HG03064 (cell line): Measurements from ENCODE around the gene SEMA3D.

Source experiments
- ATAC-seq: cut with Tn5 transposase; IDR thresholded peaks from one replicate; pipeline ENCODE4 v1.9.1; 2021; ENCODE audit warnings: low read depth; ENCODE audit not compliant: unreplicated experiment

The SEMA3D gene

DNA sequence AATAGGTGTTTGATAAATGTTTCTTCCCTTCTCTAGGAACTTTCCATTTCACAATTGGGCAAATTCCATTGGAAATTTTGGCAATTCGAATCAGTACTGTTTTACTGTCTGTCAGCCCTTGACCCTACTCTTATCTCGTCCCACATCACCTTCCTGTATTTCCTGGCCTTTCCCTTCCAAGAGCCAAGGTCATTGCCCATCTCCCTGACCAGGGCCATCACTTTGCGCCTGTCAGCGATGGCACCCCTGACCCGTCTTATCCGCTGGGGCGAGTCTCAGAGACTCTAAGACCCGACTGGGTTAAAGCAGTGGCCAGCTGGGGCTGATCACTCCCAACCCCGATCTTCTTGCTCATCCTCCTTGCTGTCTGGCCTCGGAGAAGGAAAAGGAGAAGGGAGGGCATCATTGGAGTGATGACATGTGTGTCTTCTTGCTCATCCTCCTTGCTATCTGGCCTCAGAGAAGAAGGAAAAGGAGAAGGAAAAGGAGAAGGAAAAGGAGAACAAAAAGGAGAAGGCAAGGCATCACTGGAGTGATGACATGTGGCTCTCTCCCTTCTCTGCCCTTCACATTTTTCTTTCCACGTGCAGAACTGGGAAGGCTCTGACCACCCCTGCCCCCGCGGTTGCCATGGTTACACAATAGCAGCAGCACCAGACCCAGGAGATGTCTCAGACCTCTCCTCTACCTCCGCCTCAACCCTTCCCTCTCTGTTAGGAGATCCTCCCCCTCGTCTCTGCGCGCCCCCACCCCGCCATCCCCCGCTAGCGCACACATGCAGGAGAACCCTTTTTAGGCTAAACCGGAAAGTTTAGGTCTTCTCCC is 2.0 kb downstream of the SEMA3D start:
- ATAC-seq = no peak

DNA sequence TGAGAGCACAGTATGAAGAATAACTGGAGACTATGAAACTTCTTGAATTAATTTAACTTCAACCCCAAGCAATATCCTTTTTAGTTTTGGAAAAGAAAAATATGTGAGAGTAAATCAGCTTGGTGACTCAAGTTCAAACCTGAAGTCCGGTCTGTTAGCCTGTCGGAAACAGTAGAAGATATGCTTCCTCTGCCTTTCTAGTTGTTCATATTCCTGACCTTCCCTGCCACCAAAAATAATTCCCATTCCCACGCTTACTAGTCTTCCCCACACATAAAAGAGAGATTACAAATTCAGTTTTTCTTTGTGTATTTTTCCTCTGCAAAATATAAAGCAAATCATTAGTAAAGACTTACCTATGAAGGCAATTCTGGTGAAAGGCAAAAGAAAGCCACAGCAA is 3.6 kb downstream of the SEMA3D start:
- no peak for ATAC-seq

DNA sequence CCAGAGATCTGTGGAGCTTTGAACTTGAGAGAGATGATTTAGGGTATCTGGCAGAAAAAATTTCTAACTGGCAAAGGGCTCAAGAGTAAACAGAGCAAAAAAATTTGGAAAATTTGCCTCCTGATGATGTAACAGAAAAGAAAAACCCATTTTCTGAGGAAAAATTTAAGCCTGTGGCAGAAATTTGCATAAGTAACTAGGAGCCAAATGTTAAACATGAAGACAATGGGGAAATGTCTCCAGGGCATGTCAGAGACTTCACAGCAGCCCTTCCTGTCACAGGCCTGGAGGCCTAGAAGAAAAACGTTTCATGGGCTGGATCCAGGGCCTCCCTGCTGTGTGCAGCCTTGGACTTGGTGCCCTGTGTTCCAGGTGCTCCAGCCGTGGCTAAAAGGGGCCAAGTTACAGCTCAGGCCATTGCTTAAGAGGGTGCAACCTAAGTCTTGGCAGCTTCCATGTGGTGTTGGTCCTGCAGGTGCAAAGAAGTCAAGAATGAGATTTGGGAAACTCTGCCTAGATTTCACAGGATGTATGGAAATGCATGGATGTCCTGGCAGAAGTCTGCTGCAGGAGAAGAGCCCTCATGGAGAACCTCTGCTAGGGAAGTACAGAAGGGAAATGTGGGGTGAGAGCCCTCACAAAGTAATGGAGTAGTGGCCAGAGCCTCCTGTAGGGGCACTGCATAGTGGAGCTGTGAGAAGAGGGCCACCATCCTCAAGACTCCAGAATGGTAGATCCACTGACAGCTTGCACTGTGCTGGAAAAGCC is 8.1 kb downstream of the SEMA3D start:
- ATAC-seq = no peak

DNA sequence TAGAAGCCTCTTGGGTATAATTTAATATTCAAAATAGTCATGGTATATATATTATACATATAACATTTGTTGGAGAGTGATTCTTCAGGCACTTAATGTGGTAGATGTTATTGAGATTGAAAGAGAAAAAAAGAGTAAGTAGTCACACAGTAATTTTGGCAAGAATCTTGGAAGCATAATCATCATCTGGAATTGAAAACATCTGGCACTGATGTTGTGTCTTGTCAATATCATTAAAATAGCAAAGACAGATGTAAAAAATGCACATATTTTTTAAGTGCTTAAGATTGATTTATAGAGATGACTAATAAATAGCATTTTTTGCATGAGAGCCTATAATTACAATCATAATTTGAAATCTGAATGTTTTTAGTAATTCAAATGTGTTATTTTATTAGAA is 9.5 kb downstream of the SEMA3D start:
- no peak for ATAC-seq

DNA sequence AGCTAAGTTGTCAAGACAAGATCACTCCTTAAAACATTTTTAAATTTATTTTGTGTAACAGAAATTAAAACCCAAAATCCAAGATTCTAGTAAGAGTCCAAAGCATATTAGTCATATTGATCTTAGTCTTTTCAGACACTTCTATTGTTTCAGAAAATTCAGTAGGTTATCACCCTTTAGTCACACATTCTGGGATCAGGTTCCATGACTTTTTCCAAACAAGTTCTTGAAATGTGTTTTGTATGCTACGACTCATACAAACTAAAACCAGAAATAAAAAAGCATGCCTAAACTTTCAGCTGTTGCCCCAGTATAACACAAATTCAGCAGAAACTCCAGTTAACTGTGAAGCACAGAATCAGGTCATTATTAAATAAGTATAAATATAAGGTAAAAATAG is 10.7 kb downstream of the SEMA3D start:
- no peak for ATAC-seq

DNA sequence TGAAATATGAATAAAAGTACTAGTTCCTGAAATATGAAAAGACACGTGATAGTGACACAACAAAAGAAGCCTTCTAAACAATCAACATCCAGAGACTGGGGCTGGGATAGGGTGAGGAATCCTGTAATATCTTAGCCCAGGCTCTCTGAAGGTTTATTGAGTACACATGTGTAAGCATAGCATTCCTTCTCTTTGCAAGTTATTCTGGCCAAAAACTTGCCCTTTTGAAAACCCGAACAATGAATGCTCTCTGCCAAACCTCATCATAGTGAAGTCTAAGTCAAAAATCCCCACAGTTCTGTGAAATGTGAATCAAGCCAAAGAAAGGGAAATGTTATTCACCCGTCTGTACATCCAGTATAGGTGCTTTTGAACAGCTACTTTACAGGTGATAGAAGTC is 11.6 kb downstream of the SEMA3D start:
- no peak for ATAC-seq

DNA sequence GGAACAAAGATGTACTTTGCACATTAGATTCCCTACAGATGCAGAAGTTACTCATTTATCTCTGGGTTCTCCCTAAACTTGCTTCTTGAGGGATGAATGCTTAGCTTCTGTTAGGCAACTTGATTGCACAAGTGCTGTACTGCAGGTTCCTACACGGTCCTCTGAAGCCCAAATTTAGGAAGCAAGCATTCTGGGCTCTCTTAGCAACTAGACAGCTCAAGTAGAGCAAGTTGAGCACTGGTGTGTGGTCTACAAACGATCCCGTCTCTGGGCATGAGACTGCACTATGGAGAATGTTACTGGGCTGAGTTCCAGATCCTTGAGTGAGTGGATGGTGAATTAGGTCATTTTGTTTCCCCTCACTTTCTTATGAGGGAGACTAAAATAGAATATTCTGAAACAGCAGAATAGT is 14.3 kb downstream of the SEMA3D start:
- no peak for ATAC-seq

DNA sequence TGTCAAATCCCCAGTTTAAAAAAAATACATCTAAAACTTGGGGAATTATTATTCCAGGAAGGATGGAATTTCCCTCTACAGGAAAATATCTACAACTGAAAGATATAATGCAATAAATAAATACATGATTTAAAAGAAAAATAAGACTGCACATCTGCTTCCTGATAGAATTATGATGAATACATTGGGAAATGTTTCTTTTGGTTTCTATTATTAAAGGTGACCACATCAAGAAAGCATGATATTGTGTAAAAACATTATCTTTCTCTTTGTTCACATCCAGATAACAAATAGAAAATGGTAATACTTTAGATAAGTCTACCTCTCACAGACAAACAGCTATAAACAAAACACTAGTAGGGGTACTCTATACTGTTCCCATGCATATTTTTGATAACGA is 19.2 kb downstream of the SEMA3D start:
- ATAC-seq = no peak

DNA sequence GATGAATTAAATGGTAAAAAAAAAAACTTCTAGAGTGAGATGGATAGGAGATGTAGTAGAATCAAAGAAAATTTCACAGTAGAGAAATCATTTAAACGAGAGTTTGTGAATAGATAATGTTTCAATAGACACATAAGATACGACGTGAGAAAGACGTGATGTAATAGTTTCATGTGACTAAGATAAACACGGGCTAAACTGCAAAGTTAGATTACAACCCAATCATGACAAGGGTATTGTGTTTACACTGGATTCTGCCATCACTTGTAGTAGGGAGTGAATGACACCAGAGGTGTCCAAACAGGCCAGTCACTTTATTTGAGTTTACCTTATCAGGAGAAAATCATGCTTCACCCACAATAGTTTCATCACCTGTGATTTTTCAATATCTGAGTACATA is 21.6 kb downstream of the SEMA3D start:
- ATAC-seq = no peak

DNA sequence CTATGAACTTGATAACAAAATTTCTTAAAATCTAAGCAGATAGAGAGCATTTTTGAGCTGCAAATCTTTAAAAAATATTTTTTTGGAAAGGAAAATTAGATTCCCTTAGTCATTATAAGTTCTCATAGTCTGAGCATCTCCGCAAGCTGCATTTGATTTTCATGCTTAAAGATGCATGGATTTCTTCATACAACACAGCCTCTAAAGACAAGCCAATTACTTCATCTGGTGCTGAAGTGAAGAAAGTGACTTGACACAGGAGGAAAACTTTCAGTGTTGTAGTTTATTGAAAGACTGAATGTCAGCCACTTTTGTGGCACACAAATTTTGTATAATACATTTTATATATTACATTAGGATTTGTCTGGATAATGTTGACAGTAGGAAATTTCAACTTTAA is 22.5 kb downstream of the SEMA3D start:
- no peak for ATAC-seq

DNA sequence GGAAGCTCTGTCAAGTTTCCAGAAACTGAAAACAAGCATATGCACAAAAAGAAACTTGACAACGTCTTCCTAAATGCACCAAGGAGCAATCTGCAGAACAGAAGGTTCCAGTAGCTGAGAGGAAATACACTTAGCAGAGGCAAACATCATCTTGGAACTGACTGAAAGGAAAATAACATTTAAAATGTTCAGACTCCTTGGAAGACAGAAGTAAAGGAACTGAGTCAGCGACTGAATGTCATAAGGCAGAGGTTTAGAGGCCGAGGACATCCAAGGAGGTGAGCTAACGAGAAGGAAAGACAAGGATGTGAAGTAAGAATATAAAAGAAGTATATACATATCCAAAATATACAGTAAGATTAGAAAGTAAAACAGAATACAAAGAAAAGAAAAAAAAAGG is 24.1 kb downstream of the SEMA3D start:
- no peak for ATAC-seq

DNA sequence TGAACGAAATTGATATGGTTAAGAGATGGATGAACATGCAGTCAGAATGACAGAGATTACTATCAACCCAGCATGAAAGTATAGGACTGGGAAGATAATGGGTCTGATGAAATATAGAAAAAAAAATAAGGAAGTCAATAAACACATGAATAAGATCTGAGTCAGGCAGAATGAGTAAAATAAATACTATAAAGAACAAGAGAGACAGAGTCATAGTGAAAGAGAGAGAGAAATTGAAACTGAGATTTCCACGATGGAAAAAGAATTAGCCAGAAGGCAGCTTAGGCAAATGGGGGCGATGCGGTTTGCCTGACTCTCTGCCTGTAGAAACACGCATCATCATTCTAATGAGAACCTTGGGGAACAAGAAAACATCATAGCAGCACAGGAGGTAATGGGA is 26.6 kb downstream of the SEMA3D start:
- ATAC-seq = no peak

DNA sequence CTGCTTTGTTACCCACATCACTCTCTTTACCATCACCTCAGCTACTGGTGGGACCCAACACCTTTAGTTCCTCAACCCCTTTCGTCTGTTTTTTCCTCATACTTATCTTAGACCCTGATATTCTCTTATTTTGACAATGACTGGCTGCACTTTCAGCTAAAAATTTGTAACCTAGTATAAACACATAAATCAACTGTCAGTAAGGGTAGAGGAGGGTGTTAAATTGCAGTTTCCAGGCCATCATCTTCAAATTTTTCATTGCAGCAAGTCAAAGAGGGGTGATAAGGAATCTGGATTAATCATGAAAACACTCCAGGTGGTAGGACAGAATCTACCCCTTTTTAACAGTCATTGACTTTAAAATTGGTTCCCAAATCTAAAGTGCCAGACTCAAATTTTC is 27.9 kb downstream of the SEMA3D start:
- ATAC-seq = no peak

DNA sequence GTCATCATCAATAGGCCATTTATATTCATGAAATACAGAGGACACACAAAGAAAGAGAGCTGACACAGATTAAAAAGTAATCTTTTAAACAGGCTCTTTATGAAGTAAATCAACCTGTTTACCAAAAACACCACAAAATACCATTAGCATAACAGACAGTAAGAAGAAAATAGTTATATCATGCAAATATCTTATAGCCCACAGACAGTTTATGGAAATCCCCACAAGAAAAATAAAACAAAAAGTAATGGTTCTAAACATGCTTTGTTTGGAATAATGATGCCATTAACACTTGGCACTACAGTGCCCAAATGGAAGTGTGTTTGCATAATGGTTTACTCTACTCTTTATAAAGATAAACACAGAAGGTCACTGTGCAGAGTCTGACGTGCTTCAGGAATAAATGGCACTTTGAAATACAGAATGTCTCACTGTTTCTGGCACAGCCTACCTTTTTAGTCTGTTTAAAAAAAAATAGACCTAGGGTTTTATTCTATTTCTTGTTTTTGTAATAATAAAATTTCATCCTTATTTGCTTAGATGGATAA is 30.1 kb downstream of the SEMA3D start:
- no peak for ATAC-seq

DNA sequence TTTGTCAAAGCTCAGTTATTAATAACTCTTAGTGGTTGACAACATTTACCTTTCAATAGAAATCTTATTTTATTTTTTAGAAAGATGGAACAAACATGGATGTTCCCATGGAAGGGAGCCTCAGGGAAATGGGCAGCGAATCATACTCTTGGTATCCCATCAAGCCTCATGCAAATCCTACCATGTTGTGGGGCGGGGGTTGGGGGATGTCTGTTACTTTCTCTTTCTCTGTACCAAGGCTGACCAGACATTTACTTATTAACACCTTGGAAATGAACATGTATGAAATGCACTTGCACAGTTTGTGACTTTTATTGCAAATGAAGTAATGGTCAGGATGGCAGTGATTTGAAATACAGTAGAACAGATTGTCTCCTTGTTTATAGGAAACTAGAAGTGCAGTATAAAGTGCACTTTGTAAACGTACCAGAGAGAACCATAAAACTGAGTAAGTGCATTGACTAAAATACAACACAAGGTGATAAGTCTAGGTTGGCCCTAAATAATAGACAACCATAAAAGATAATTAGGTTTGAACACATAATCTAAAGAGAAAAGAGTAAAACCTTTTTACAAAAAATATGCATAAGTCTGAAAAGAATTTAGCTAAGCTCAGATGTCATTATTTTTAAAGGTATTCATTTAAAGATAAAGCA is 32.4 kb downstream of the SEMA3D start:
- no peak for ATAC-seq

DNA sequence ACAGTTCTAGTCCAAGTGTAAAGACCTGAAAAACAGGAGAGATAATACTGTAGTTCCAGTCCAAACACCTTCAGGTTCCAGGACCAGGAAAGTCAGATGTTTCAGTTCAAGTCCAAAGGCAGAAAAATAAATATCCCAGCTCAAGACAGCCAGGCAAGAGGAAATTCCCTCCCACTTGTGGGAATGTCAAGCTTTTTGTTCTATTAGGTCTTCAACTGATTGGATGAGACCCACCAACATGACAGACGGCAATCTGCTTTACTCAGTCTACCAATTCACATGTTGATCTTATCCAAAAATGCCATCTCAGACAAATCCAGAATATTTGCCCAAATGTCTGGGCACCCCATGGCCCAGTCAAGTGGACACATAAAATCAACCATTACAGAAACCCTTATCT is 33.1 kb downstream of the SEMA3D start:
- ATAC-seq = no peak

DNA sequence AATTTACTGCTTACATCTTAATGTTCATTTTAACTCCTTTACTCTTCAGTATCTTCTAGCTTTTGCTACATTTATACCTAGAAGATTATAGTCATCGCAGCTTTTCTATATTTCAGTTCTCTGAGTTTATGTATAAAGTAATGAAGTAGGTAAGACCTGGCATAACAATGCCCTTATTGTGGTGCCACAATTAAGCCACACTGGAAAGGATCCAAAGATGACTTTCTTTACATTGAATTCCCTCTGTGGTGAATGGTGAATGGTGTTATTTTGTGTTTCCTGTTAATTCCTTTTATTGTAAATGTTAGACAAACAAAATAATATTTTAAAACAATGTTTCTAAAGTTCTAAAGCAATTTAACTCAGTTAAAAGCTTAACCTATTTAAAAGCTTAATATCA is 36.2 kb downstream of the SEMA3D start:
- no peak for ATAC-seq

DNA sequence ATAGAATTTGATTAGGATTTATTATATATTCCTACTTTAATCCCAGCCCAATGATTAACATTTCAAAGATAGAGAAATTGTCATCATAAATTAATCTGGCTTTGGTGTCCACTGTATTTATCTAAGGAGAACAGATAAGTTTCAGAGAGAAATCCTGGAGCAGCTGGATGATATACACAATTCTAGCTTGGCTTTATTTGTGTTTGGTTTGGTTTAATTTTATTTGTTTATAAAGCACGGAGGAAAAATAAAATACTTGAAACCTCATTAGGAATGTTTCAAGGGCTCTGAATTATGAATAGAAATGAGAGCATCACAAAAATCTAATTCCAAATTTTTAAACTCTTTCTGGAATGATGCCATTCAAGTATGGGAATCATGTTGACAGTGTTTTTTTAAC is 42.1 kb downstream of the SEMA3D start:
- no peak for ATAC-seq

DNA sequence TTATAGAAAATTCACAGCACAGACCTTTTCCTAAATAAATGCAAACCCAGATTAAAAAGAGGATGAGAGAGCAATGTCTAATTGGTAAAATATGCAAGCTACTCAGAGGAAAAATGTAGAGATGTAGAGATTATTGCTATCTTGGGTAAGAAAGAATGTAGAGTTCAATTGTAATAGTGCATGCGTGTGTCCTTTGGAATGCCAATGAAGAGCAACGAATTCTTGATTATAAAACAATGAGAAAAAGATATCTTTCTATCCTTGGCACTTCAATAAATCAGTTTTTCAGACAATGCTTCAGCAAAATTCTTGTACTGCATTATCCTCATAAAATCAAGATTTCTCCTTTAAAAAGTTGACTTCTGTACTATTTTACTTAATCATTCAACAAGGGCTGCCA is 50.9 kb downstream of the SEMA3D start:
- no peak for ATAC-seq

DNA sequence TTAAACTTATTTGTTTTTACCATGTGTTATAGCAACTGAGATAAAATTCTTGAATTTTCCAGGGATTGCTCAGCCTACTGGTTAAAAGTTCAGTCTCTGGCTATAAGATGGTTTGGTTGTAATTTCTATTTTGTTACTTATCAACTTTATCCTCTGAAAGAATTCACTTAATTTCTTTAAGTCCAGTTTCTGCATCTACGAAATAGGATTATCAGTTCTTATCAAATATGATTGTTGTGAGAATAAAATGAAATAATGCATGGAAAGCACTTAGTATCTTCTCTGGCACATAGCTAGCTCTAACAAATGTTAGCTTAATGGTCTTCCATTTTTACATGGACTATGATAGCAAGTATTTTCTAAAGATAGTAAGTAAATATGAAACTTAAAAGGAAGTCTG is 53.3 kb downstream of the SEMA3D start:
- no peak for ATAC-seq

DNA sequence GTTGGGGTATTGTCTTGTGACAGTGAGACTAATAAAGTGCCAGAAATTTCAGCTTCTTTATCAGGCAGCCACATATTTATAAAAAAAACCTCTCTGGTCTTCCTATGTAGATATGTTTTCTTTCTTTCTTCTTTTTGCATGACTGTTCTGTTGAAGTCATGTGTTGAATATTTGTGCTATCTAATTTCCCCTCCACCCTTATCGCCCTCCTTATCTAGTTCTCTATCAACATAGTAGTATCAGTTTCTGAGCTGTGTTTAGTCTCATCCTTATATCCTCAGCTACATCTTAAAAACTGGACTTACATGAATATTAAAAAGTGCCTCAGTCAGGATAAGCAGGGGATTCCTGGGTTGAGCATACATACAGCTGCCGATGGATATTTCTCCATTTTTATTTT is 53.9 kb downstream of the SEMA3D start:
- ATAC-seq = no peak
